Middle frontal gyrus (tissue), 1 donor: ENCODE results near the gene MCTP2.

Source experiments
- DNase-seq: peaks from one replicate; pipeline ENCODE4 v3.0.0-alpha.2; 2015; ENCODE audit warnings: low spot score; ENCODE audit errors: extremely low spot score

MCTP2 gene

DNA sequence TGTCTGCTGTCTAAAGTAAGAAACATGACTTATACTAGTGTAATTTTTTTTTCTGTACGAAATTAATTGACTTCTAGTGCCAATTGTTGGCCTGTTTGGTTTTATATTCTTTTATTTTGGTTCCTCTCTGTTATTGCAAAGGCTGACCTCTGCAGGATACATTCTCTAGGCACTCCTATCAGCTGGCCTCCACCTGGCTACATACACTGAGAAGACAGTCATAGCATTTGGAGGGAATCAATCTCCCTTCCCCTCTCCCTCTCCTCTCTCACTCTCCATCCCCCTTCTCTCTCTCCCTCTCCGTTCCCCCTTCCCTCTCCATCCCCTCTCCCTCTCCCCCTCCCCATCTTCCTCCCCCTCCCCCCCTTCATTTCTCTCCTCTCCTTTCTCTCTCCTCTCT is 116.7 kb downstream of the MCTP2 start:
- no peak for DNase-seq

GRCh38 chr15:94351031-94351535 is 119.7 kb downstream of the MCTP2 start:
- DNase-seq = no peak

- DNase-seq = no peak
Measured at GRCh38 chr15:94352636-94353487, 121.5 kb downstream of the MCTP2 start.

DNA sequence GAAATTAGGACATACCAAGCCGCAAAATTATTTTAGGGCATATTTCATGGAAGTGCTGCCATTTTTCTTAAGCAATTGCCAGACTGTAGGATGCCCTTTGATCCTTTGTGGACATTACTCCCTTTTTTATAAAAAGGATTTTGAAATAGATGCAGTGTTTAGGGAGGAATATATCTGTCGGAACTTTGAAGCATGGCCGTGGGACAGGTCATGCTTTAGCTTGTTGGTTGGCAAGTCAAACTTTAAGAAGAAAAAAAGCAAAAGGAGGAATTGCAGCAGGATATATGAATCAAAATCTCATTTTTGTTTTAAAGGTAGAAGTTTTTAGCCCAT is 122.1 kb downstream of the MCTP2 start:
- no peak for DNase-seq

DNA sequence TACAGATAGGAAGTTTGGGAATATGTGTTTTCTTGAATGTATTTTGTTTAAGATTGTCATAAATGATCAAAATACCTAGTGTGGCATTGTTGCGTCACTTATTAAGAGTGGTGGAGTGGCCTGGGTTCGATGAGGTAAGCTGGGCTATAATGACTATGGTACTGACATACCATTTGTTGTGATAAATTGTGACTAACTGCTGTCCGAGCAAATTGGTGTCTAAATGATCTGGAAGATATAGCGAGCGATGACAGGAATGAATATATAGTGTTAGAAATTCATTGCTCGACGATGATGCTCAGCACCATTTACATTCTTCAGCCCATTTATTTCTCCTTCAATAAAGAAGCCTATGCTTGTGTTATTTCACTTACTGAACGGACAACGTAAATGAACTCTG is 123.3 kb downstream of the MCTP2 start:
- no peak for DNase-seq

DNA sequence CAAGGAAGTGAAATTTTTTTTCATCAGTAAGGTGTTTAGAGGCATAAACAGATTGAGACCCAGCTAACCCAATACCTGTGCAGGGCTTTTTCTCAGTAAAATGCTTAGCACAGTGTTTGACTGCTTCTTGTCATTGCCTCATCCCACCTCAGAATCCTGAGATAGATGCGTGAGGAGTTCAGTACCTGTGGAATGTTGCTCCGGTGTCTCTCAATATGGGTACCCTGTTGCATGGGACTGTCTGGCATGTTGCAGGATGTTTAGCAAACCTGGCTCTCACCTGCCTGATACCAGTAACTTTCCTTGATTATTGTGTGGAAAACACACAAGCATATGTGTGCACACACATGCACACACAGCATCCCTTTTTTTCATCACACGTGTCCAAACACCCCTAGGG is 128.4 kb downstream of the MCTP2 start:
- no peak for DNase-seq

- DNase-seq = no peak
Measured at GRCh38 chr15:94360251-94360685, 128.9 kb downstream of the MCTP2 start.

DNA sequence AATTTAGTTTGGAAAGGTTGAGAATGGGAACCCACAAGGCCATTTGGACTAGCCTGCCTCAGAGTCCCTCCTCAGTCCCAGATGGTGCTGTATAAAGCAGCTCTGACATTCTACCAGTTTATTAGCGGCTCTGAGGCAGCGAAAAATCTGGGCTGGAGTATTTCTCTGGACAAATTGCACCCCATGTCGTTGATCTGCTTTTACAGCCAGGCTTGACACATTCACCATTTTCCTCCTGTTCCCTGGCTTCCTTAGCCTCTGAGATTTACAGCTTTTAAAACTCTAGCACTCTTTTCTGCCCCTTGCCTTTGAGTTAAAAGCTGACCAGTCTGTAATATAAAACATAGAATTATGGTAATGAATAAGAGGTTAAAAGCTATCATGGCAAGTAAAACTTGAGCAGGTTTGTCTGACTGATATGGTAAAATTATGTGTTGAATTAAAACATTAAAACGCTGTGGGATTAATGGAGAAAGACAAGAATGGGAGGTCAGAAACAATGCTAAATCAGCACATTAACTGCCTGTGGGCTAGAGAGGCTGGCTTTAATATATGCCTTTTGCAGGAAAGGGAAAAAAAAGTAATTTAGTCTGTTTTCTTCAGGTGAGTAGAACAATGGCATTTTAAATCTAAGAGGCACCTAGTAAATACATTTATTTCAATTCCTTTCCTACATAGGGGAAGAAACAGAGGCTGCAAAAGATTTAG is 131.2 kb downstream of the MCTP2 start:
- no peak for DNase-seq

DNA sequence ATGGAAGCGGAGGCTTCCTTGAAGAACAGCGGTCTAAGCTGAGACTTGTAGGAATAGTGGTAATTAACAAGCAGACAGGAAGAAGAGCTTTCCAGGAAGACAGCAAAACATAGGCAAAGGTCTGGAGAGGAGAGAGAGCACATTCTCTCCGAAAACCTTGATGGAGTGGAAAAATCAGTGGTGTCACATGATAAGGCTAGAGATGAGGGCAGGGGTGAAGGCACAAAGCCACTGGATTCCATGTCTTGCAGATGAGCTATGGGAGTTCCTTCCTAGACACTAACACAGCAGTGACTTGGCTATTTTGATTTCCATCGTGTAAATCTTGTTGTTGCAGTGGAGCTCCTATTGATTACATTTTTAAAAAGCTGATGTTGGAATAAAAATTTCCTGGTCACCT is 132.0 kb downstream of the MCTP2 start:
- no peak for DNase-seq

DNA sequence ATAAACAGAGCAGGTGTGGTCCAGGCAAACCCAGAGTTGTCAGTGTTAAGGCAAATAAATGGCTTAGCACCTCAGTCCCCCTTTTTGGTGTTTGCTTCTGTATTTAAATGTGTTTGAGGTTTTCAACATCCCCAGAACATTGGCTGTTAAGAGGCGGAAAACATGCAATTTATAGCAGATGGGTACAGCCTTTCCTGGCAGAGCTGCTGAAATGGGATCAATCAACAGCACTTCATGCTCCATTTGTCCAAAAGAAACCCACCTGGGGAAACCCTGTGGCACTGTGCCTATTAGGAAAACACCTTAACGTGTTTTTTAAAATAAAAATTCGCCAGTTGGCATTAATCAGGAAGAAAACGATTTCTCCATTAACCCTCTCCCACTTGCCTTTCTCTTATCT is 135.4 kb downstream of the MCTP2 start:
- no peak for DNase-seq

DNA sequence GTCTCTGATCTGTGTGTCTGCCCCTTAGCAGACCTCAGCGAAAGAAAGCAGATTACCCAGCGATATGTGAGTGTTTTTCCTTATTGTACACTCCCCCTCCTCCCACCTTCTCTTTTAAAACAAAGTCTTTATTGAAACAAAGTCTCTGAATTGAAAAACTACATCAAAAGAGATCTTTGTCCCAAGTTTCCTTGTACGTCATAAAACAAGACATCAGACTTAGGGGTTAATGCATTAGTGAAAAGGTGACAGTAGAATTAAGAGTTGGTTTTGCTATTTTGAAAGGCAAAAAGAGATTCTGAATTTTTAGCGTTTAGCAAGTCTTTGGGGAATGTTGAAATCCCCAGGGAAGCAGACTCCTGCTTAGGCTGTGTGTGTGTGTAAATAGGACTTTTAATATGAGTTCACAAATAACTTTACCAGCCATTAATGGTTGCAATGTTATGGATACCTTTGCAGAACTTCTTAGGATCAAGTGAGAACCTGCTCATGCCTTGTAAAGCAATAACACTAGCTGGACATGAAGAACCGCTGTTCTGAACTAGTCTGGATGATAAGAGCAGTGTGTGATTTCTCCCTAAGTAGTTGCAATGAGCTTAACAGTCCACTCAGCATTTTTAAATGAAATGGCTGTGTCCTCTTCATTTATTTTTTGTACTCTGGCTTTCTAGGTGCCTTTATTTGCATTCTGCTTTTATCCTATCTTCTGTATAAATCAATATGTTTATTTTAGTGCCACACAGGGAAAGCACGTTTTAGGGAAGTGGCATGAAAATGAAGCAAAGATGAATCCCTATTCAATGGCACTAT is 136.6 kb downstream of the MCTP2 start:
- no peak for DNase-seq

DNA sequence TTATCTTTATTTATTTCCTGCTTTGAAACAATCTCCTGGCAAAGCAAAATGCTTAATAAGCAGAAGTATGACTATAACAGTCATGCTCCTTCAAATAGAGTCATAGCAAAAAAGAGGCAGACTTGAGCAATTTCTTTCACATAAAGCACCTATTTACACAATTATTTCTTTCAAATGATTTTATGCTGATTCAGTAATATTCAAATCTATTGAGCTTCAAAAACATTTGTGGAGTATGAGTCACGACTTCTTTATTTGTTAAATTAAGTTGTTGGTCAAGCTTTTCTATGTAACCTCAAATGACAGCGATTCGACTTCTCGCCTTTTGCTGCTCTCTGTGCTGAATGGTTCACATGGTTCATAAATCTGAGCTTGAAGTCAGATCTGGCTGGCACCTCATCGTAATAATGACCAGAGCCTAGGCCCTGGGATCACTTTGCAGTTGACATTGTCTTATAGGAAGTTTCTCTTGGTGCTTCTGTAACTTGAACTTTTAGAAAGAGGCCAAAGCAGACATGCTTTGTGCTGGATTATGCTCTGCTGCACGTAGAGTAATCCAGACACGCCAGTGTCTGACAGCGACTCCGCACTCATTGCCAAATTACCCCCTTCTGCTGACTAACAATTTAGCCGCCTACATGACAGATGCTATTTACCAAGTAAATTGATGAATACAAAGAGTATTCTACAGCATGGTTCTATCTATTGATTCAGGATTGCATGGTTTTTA is 139.0 kb downstream of the MCTP2 start:
- DNase-seq = no peak

GRCh38 chr15:94370936-94371285 is 139.6 kb downstream of the MCTP2 start:
- no peak for DNase-seq

DNA sequence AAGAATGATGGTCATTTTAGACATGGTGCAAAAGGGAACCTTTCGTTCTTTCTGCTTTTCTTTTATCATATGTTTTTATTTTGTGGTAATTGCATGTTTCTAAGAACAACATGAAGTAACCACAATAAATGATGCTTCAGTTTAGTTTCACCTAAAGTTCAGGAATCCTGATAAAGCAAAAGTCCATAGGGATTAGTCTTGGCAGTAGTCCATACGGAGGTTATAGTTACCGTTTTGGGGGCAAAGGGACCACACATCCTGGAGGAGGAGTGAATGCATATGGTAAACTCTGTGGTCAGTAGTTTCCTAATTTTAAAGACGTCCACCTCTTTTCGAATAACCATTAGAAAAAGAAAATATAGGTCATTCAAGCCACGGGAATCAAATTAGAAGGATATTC is 141.5 kb downstream of the MCTP2 start:
- no peak for DNase-seq

DNA sequence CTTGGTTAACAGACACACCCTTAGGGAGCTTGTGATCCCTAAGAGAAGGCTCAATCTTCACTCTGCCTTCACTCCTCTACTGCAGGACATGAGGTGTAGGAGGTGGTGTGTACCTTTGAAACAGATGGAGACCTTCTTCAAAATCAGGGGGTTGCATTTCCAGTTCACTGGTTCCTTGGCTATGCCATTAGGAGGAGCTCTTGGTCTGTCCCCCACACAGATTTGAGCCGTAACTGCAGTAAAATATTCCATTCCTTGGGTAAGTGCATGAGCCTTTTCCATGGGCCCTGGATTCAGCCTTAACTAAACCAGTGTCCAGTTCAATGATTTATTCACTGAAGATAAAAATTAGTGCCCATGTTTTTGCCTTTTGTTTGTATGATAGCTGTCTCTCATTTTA is 144.6 kb downstream of the MCTP2 start:
- no peak for DNase-seq

DNA sequence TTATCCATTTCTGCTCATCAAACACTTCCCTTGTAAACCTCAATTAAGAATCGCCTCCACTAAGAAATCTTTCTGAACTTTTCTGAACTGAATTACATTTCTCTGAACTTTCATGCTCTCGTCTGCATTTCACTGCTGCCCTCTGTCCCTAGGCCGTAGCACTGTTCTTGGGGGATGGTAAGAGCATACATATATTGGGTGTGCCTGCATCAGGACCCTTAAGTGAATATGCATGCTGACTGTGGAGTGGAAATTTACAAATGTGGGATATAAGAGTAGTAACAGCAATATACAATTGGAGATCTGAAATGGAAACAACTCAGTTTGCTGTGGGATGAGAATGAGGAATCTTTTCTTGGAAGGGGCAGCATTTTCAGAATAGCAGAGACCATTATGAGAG is 148.6 kb downstream of the MCTP2 start:
- no peak for DNase-seq

DNA sequence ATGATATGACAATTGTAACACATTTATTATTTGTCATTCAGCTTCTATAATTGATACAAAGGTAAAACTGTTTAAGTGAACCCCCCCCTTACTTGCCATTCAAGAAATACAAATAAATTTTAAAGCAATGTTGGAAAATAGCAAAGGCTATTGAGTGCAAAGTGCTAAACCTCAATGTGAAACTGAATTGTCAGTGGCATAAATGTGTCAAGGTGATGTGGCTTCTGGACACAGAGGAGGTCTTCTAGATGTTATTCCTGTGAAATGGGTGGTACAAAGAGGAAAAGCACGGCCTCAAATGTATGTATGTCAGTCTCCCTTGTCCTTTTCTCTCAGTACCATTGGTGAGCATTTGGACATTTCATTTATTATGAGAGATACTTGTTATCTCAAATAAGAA is 149.4 kb downstream of the MCTP2 start:
- DNase-seq = no peak

- DNase-seq = no peak
Measured at GRCh38 chr15:94381384-94381783, 150.0 kb downstream of the MCTP2 start.

GRCh38 chr15:94383041-94383440 is 151.7 kb downstream of the MCTP2 start:
- no peak for DNase-seq

DNA sequence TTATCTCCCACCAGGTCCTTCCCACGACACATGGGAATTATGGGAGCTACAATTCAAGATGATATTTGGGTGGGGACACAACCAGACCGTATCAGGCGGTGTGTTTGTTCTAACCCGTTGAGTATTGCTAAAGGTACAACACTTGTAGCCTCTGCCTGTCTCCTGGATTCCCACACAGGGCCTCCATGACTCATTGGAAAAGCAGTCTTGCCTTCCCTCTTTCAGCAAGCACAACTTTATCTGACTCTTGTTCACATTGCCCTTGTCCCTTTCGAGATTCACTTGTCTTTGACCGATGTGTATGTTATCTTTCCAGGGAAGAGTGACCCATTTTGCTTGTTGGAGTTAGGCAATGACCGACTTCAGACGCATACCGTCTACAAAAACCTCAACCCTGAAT is 152.3 kb downstream of the MCTP2 start:
- no peak for DNase-seq

DNA sequence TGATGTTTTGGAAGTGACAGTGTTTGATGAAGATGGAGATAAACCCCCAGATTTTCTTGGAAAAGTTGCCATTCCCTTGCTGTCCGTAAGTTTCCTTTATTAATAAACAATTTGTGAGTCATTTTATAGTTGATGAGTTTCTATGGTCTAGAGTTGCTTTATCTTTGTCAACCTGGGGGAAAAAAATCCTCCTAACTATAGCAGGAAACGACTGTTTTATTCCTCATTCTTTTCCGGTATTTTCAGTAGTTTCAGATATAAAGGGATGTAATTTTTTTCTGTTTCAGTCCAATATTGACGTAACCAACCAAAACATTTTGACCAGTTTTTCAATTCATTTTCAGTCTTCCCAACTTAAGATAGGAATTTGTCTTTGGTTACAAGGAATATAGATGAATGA is 154.1 kb downstream of the MCTP2 start:
- no peak for DNase-seq
